Measurements from ENCODE around the gene MRPL55. TPM values are rescaled to one million over a fixed set of nuclear protein-coding genes. Genes with fewer than 3 reads are reported as not detected.

The MRPL55 gene
- total RNA-seq, 1 experiment from 2014 or later = 63.7 TPM

DNA sequence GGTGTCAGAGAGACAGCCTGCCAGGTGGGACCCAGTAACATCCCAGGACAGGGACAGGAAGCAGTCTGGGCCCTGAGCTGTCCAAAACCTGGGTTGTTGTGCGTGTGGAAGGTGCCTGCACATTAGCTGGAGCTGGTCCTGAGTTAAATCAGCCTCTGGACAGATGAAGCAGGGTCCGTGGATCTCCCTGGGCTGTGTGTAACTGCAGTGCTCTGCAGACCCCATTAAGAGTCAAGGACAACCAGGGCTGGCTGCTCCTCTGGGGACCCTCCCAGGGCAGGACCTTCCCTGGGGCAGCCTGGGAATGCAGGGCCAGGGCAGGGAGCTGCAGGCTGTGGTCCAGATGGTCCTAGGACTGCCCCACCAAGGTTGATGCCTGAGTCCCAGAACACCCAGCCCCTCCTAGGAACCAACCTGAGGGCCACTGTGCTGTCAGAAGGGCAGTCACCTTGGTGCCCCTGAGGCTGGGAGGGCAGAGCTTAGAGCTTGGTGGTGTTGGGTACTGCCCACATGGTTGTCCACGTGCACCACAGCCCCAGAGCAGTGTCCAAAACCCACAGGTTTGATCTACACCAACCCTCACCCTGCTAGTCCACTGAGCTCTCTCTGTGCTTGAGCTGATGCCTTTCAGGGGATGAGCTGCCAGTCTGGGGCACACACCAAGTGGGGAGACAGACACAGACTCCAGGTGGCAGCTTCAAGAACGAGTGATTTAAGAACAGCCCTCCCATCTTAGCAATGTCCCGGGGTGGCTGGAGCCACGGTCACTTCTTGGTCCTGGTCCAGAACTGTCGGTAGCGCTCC lies 2.9 kb downstream of the MRPL55 start:
- Histone ChIP-seq H3K36me3 (ENCODE audit: control insufficient read depth, insufficient read depth, low read length) (no peaks in the 10 kb centered on the region), H3K4me1 (peaks cover 27% of the 10 kb centered on the region), H3K9me3 (no peaks in the 10 kb centered on the region), H3K4me3 (ENCODE audit: low read depth, low read length) (no peak overlapping the region), H3K27me3 (replicated peaks; ENCODE audit: control insufficient read depth, insufficient read depth, low read length) (no peaks in the 10 kb centered on the region)
- intact Hi-C loops (cut with micrococcal nuclease; ENCODE audit: unreplicated experiment) = loop anchor here (10.0 kb wide), 1 partner anchor 621 kb away; no protein-coding TSS in a partner anchor
- no peak for TF ChIP-seq CTCF (IDR thresholded peaks at IDR 0.05; ENCODE audit: insufficient read depth in 1 of 2, low read depth in 1 of 2, low read length in 1 of 2, severe bottlenecking in 1 of 2, unreplicated experiment in 1 of 2)
- Mint-ChIP-seq H3K4me3 (ENCODE audit: unreplicated experiment) (no peak overlapping the region), H3K9me3 (ENCODE audit: unreplicated experiment) (no peaks in the 10 kb centered on the region), H3K4me1 (ENCODE audit: low read depth, unreplicated experiment) (peaks cover 19% of the 10 kb centered on the region), H3K27me3 (ENCODE audit: insufficient read depth, unreplicated experiment) (no peaks in the 10 kb centered on the region), H3K36me3 (ENCODE audit: insufficient read depth, unreplicated experiment) (peaks cover 47% of the 10 kb centered on the region), H3K27ac (ENCODE audit: unreplicated experiment) (no peak overlapping the region)
- BruUV-seq (replicated peaks) = no TSS peak
- DNase-seq = no peak
- CTCF ChIA-PET = interaction anchor here (0.6 kb wide), 1 partner anchor 318 kb away, joined by 3 read pairs; no protein-coding TSS in a partner anchor
- POLR2A ChIA-PET = interaction anchor here (0.8 to 0.9 kb wide), 2 partner anchors 15 to 24 kb away, joined by 3 read pairs; partner anchors contain the start of gene ARF1

DNA sequence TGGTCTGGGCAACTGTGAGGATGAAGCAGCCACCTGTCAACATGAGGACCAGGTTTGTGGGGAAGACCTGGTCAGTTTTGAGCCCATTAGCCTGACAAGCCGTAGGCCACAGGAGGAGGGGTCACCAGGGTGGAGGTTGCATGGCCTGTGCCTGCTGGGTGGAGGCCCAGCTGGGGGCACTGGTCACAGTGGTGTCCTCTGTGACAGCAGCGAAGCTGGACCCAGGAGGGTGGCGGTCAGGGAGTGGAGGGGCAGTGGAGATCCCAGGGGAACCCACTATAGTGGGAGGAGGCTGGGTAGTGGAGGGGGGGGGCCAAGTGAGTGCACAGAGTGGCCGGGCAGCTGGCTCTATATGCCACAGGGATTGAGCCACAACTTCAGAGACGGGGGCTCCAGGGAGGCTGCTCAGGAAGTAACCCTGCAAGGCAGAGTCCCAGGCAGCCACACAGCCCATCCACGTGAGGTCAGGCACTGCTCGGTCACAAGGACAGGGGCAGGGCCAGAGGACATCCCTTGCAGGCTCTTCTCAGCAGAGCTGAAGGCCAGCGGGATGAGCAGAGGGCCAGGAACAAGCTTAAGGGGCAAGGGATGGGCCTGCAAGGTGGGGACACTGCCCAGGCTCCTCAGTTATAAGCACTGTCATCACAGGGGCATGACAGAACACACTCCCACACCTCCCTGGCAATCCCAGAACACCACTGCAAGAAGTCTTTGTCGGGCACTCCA lies 3.7 kb downstream of the MRPL55 start:
- Histone ChIP-seq H3K27me3 (replicated peaks; ENCODE audit: control insufficient read depth, insufficient read depth, low read length) (no peaks in the 10 kb centered on the region), H3K36me3 (ENCODE audit: control insufficient read depth, insufficient read depth, low read length) (0 out of 2 replicates have a peak, but pooled peaks cover 1% of the 10 kb centered on the region), H3K9me3 (no peaks in the 10 kb centered on the region), H3K4me3 (ENCODE audit: low read depth, low read length) (no peak overlapping the region), H3K4me1 (peaks cover 25% of the 10 kb centered on the region)
- Mint-ChIP-seq H3K4me3 (ENCODE audit: unreplicated experiment) (no peak overlapping the region), H3K36me3 (ENCODE audit: insufficient read depth, unreplicated experiment) (peaks cover 53% of the 10 kb centered on the region), H3K4me1 (ENCODE audit: low read depth, unreplicated experiment) (peaks cover 21% of the 10 kb centered on the region), H3K27me3 (ENCODE audit: insufficient read depth, unreplicated experiment) (no peaks in the 10 kb centered on the region), H3K9me3 (ENCODE audit: unreplicated experiment) (no peaks in the 10 kb centered on the region), H3K27ac (ENCODE audit: unreplicated experiment) (peak overlapping the region; percentile 97)
- CTCF ChIA-PET = interaction anchor here (0.6 kb wide), 1 partner anchor 16 kb away, joined by 3 read pairs; no protein-coding TSS in a partner anchor
- DNase-seq = no peak
- intact Hi-C loops (cut with micrococcal nuclease; ENCODE audit: unreplicated experiment) = loop anchor here (10.0 kb wide), 1 partner anchor 621 kb away; no protein-coding TSS in a partner anchor
- TF ChIP-seq CTCF (IDR thresholded peaks at IDR 0.05; ENCODE audit: insufficient read depth in 1 of 2, low read depth in 1 of 2, low read length in 1 of 2, severe bottlenecking in 1 of 2, unreplicated experiment in 1 of 2) = no peak
- BruUV-seq (replicated peaks) = no TSS peak
- POLR2A ChIA-PET = interaction anchor here (0.9 kb wide), 1 partner anchor 23 kb away, joined by 3 read pairs; the partner anchor contains the start of gene ARF1

Measured in Caco-2 (cell line).